Activated naive CD4-positive, alpha-beta T cell treated with anti-CD3 and anti-CD28 coated beads, Interleukin-2, amount 50 U/mL, for 24 hours (primary cell): Measurements from ENCODE around the gene SPATA18.

Source experiments
- H3K27ac Mint-ChIP-seq: one replicate; pipeline ENCODE4 v1.8.0; 2021; ENCODE audit warnings: mild to moderate bottlenecking, mixed read lengths
- H3K27me3 Mint-ChIP-seq: one replicate; pipeline ENCODE4 v1.8.0; 2021; ENCODE audit warnings: mixed read lengths
- H3K36me3 Mint-ChIP-seq: one replicate; pipeline ENCODE4 v1.8.0; 2021; ENCODE audit warnings: mixed read lengths
- H3K4me1 Mint-ChIP-seq: one replicate; pipeline ENCODE4 v1.8.0; 2021; ENCODE audit warnings: mixed read lengths
- H3K4me3 Mint-ChIP-seq: one replicate; pipeline ENCODE4 v1.8.0; 2021; ENCODE audit warnings: mild to moderate bottlenecking, mixed read lengths
- H3K9me3 Mint-ChIP-seq: one replicate; pipeline ENCODE4 v1.8.0; 2021; ENCODE audit warnings: mixed read lengths

Gene SPATA18

GRCh38 chr4:52036886-52037530, 14.1 kb upstream of the SPATA18 start:
- Mint-ChIP-seq H3K4me1 (peaks cover 14% of the 10 kb centered on the region), H3K4me3 (peak overlapping the region; percentile 92), H3K27ac (no peak overlapping the region), H3K27me3 (peaks cover 13% of the 10 kb centered on the region), H3K9me3 (no peaks in the 10 kb centered on the region), H3K36me3 (no peaks in the 10 kb centered on the region)

GRCh38 chr4:52037689-52038102, 13.4 kb upstream of the SPATA18 start:
- no peak overlapping the region for H3K27ac Mint-ChIP-seq
- no peaks in the 10 kb centered on the region for H3K36me3 Mint-ChIP-seq
- H3K9me3 Mint-ChIP-seq, result no peaks in the 10 kb centered on the region
- H3K4me1 Mint-ChIP-seq, result peaks cover 14% of the 10 kb centered on the region
- peak overlapping the region; percentile 92 for H3K4me3 Mint-ChIP-seq
- H3K27me3 Mint-ChIP-seq, result peaks cover 13% of the 10 kb centered on the region

GRCh38 chr4:52038103-52038912, 12.8 kb upstream of the SPATA18 start, which contains the start of gene SGCB:
SGCB (minus strand) TSS chr4:52038299; CDS start chr4:52038259, 40 bp downstream.
- Mint-ChIP-seq H3K9me3 (no peaks in the 10 kb centered on the region), H3K4me1 (peaks cover 14% of the 10 kb centered on the region), H3K27ac (no peak within 1 kb of the TSS), H3K36me3 (no peaks in the 10 kb centered on the region), H3K27me3 (peaks cover 15% of the 10 kb centered on the region), H3K4me3 (peak within 1 kb of the TSS; percentile 92)

GRCh38 chr4:52045028-52045427, 6.1 kb upstream of the SPATA18 start:
- Mint-ChIP-seq H3K9me3 (no peaks in the 10 kb centered on the region), H3K4me3 (no peak overlapping the region), H3K27ac (no peak overlapping the region), H3K36me3 (no peaks in the 10 kb centered on the region), H3K4me1 (no peaks in the 10 kb centered on the region), H3K27me3 (peaks cover 28% of the 10 kb centered on the region)

GRCh38 chr4:52049266-52049665, 1.8 kb upstream of the SPATA18 start:
- Mint-ChIP-seq H3K36me3 (no peaks in the 10 kb centered on the region), H3K27ac (no peak overlapping the region), H3K4me1 (peaks cover 11% of the 10 kb centered on the region), H3K4me3 (no peak overlapping the region), H3K9me3 (no peaks in the 10 kb centered on the region), H3K27me3 (peaks cover 44% of the 10 kb centered on the region)

GRCh38 chr4:52051615-52052474, 741 bp downstream of the SPATA18 start:
- Mint-ChIP-seq H3K36me3 (no peaks in the 10 kb centered on the region), H3K27ac (no peak overlapping the region), H3K27me3 (peaks cover 51% of the 10 kb centered on the region), H3K4me1 (peaks cover 11% of the 10 kb centered on the region), H3K4me3 (peak overlapping the region; percentile 37), H3K9me3 (no peaks in the 10 kb centered on the region)

GRCh38 chr4:52052475-52052780, 1.3 kb downstream of the SPATA18 start:
- no peaks in the 10 kb centered on the region for H3K9me3 Mint-ChIP-seq
- H3K4me1 Mint-ChIP-seq, result peaks cover 11% of the 10 kb centered on the region
- no peaks in the 10 kb centered on the region for H3K36me3 Mint-ChIP-seq
- peak overlapping the region; percentile 45 for H3K4me3 Mint-ChIP-seq
- H3K27me3 Mint-ChIP-seq, result peaks cover 52% of the 10 kb centered on the region
- H3K27ac Mint-ChIP-seq, result no peak overlapping the region

- peaks cover 43% of the 10 kb centered on the region for H3K27me3 Mint-ChIP-seq
These were observed 3.1 kb downstream of the SPATA18 start for GRCh38 chr4:52054254-52054653.

GRCh38 chr4:52057196-52057595, 6.1 kb downstream of the SPATA18 start:
- Mint-ChIP-seq H3K4me1 (peaks cover 5% of the 10 kb centered on the region), H3K9me3 (no peaks in the 10 kb centered on the region), H3K27ac (no peak overlapping the region), H3K36me3 (no peaks in the 10 kb centered on the region), H3K27me3 (peaks cover 30% of the 10 kb centered on the region), H3K4me3 (no peak overlapping the region)

More at GRCh38 chr4:52054254-52054653, 3.1 kb downstream of the SPATA18 start:
- Mint-ChIP-seq H3K4me3 (no peak overlapping the region), H3K27ac (no peak overlapping the region), H3K36me3 (no peaks in the 10 kb centered on the region), H3K9me3 (no peaks in the 10 kb centered on the region), H3K4me1 (peaks cover 11% of the 10 kb centered on the region)

- Mint-ChIP-seq H3K4me1 (no peaks in the 10 kb centered on the region), H3K36me3 (no peaks in the 10 kb centered on the region), H3K27ac (no peak overlapping the region), H3K27me3 (peaks cover 20% of the 10 kb centered on the region), H3K9me3 (no peaks in the 10 kb centered on the region), H3K4me3 (no peak overlapping the region)
These were observed 7.2 kb downstream of the SPATA18 start for GRCh38 chr4:52058275-52058674.

- Mint-ChIP-seq H3K4me3 (no peak overlapping the region), H3K4me1 (no peaks in the 10 kb centered on the region), H3K36me3 (no peaks in the 10 kb centered on the region), H3K27ac (no peak overlapping the region), H3K27me3 (peaks cover 13% of the 10 kb centered on the region), H3K9me3 (no peaks in the 10 kb centered on the region)
These were observed 8.3 kb downstream of the SPATA18 start for GRCh38 chr4:52059372-52059771.

- H3K9me3 Mint-ChIP-seq, result peaks cover 4% of the 10 kb centered on the region
- H3K4me3 Mint-ChIP-seq, result no peak overlapping the region
- H3K4me1 Mint-ChIP-seq, result no peaks in the 10 kb centered on the region
- no peaks in the 10 kb centered on the region for H3K36me3 Mint-ChIP-seq
- H3K27ac Mint-ChIP-seq, result no peak overlapping the region
- peaks cover 40% of the 10 kb centered on the region for H3K27me3 Mint-ChIP-seq
These were observed 18.5 kb downstream of the SPATA18 start for GRCh38 chr4:52069571-52069970.

GRCh38 chr4:52071791-52072546, 20.9 kb downstream of the SPATA18 start:
- Mint-ChIP-seq H3K27ac (no peak overlapping the region), H3K36me3 (no peaks in the 10 kb centered on the region), H3K4me1 (no peaks in the 10 kb centered on the region), H3K27me3 (peaks cover 43% of the 10 kb centered on the region), H3K4me3 (no peak overlapping the region), H3K9me3 (no peaks in the 10 kb centered on the region)

GRCh38 chr4:52076731-52077130, 25.6 kb downstream of the SPATA18 start:
- H3K36me3 Mint-ChIP-seq, result no peaks in the 10 kb centered on the region
- H3K4me1 Mint-ChIP-seq, result no peaks in the 10 kb centered on the region
- H3K27me3 Mint-ChIP-seq, result peaks cover 29% of the 10 kb centered on the region
- H3K27ac Mint-ChIP-seq, result peak overlapping the region; percentile 5
- H3K9me3 Mint-ChIP-seq, result no peaks in the 10 kb centered on the region
- no peak overlapping the region for H3K4me3 Mint-ChIP-seq

- Mint-ChIP-seq H3K4me1 (no peaks in the 10 kb centered on the region), H3K9me3 (no peaks in the 10 kb centered on the region), H3K4me3 (no peak overlapping the region), H3K27me3 (peaks cover 24% of the 10 kb centered on the region), H3K27ac (no peak overlapping the region), H3K36me3 (no peaks in the 10 kb centered on the region)
These were observed 28.6 kb downstream of the SPATA18 start for GRCh38 chr4:52079659-52080058.
